DOHH2 (cell line): ENCODE results near the gene LBH.

Source experiments
- EZH2phosphoT487 ChIP-seq: fragments of 200-600 bp; sonication (generic); IDR thresholded peaks from 2 replicates; pipeline ENCODE4 v1.6.1; 2017; ENCODE audit warnings: borderline replicate concordance, mild to moderate bottlenecking, antibody characterized with exemption, low read length, moderate library complexity, mixed read lengths
- TF ChIP-seq, protein P1 (sequence below): fragments of 200-600 bp; sonication (generic); IDR thresholded peaks from one replicate; pipeline ENCODE4 v1.5.1; 2014; ENCODE audit warnings: antibody characterized with exemption, mild to moderate bottlenecking, low read depth, low read length; ENCODE audit not compliant: poor library complexity, severe bottlenecking

GRCh38 chr2:30234180-30234971, 3.0 kb downstream of the LBH start:
- TF ChIP-seq, protein P1, sequence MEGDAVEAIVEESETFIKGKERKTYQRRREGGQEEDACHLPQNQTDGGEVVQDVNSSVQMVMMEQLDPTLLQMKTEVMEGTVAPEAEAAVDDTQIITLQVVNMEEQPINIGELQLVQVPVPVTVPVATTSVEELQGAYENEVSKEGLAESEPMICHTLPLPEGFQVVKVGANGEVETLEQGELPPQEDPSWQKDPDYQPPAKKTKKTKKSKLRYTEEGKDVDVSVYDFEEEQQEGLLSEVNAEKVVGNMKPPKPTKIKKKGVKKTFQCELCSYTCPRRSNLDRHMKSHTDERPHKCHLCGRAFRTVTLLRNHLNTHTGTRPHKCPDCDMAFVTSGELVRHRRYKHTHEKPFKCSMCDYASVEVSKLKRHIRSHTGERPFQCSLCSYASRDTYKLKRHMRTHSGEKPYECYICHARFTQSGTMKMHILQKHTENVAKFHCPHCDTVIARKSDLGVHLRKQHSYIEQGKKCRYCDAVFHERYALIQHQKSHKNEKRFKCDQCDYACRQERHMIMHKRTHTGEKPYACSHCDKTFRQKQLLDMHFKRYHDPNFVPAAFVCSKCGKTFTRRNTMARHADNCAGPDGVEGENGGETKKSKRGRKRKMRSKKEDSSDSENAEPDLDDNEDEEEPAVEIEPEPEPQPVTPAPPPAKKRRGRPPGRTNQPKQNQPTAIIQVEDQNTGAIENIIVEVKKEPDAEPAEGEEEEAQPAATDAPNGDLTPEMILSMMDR, result no peak
- TF ChIP-seq EZH2phosphoT487, result no peak
